HG02642 (cell line): ENCODE results near the gene FAM222B.
A peak's percentile ranks its signal among the peaks of the same experiment; 100 is the strongest.
"Not testable (repeated sequence)": the region's sequence is repeated elsewhere in the genome, so short reads cannot be mapped to it uniquely, and the experiment has no call there.

Source experiments
- ATAC-seq: cut with Tn5 transposase; IDR thresholded peaks from one replicate; pipeline ENCODE4 v1.9.1; 2021; ENCODE audit warnings: mild to moderate bottlenecking; ENCODE audit not compliant: unreplicated experiment, poor library complexity

FAM222B gene

GRCh38 chr17:28747801-28748750 is 94.5 kb downstream of the FAM222B start:
- ATAC-seq, result no peak

GRCh38 chr17:28747051-28747691 is 95.4 kb downstream of the FAM222B start:
- ATAC-seq, result no peak

- no peak for ATAC-seq
These were observed 96.0 kb downstream of the FAM222B start for GRCh38 chr17:28746611-28747050.

DNA sequence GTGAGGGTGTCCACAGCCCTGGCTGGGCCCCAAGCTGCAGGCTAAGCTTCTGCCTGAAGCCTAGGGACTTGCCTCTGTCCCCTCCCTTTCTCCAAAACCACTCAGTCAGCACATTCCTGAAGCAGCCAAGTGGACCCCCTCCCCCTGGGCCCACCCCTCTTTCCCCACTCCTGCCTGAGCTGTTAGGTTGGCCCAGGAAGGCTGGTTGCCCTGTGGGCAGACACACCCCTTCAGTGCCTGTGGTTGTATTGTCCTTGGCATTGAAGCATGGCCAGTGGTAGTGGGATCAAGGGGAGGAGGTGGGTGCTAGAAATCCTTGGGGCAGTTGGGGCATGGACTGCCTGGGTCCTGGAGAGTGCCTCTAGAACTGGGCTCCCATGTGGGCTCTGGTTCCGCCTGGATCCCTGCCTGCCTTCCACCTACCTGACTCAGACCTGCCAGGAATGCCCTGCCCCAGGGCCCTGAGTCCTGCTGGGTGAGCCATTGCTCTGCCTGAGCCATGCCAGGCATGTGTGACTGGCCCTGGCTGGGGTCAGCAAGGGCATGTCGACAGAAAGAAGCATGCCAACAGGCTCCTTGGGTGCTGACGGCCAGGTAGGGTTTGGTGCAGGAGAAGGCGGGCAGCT is 96.7 kb downstream of the FAM222B start:
- ATAC-seq, result no peak

DNA sequence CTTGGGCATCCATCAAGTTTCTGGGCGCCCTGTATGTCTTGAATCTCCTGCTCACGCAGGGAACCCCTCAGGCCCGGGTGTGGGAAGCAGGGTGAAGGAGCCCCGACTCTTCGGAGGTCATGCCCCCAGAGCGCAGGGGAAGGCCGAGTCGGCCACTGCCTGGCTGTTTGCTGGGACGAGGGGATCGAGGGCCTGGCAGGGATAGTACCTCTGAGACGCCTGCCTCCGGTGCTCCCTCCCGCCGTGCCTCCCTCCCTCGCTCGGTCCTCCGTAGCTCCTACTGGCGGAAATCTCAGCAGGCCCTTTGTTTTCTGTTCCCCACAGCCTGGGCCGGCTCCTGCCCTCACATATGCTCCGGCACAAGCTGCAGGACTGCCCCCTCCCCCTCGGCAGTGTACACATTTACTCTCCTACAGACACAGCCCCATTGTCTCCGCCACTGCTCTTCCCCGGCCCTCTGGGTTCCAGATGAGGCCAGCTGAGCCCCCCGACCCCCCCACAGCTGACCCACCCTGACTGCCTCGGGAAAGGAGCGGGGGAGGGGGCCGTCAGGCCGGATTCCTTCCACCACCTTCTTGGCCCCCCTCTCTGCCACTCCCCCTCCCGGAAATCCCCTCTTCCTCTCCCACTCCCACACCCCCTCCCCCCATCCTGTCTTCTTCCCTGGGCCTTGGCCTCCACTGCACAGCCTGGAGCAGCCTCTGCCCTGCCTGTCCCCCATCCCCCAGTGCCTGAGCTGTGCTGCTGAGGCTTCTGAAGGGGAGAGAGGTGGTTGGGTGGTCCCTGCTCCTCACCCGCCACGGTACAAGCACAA is 97.4 kb downstream of the FAM222B start:
- ATAC-seq, result no peak

DNA sequence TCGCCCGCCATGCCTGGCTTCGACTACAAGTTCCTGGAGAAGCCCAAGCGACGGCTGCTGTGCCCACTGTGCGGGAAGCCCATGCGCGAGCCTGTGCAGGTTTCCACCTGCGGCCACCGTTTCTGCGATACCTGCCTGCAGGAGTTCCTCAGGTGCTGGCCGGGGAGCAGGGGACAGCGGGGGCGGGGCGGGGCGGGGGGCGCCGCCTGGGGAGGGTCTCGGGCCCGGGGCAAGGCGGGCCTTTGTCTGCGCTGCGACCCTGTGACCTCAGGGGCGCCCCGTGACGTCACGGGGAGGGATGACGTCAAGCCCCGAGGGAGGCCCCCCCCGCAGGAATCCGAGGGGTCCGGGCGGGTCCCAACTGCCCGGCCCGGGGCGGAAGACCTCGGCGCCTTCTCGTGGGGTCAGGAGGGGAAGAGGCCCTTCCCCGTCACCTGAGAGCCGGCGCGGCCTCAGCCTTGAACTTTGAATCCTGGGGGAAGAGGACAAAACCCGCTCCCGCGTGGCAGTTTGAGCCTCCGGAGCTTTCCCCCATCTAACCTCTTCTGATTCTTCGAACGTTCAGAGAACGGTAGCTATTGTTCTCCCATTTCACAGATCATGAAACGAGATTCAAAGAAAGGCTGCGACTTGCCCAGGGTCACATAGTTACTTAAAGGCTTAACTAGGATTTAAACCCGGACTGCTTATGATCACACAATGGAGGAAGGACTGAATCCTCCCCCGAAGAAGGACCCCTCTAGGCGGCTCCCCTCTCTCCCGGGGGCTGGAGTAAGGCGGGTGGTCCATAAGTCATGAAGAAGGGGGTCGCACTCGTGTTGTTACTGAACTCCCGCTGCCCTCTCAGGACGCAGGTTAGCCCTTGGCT is 98.3 kb downstream of the FAM222B start:
- ATAC-seq, result peak; percentile 36

- ATAC-seq, result peak; percentile 70
These were observed 99.1 kb downstream of the FAM222B start, which contains the start of gene TRAF4 for GRCh38 chr17:28743243-28744103. TRAF4 (plus strand) TSS chr17:28744011; CDS start chr17:28744113, 102 bp downstream.

- ATAC-seq, result no peak
These were observed 100.9 kb downstream of the FAM222B start for GRCh38 chr17:28741358-28742349.

DNA sequence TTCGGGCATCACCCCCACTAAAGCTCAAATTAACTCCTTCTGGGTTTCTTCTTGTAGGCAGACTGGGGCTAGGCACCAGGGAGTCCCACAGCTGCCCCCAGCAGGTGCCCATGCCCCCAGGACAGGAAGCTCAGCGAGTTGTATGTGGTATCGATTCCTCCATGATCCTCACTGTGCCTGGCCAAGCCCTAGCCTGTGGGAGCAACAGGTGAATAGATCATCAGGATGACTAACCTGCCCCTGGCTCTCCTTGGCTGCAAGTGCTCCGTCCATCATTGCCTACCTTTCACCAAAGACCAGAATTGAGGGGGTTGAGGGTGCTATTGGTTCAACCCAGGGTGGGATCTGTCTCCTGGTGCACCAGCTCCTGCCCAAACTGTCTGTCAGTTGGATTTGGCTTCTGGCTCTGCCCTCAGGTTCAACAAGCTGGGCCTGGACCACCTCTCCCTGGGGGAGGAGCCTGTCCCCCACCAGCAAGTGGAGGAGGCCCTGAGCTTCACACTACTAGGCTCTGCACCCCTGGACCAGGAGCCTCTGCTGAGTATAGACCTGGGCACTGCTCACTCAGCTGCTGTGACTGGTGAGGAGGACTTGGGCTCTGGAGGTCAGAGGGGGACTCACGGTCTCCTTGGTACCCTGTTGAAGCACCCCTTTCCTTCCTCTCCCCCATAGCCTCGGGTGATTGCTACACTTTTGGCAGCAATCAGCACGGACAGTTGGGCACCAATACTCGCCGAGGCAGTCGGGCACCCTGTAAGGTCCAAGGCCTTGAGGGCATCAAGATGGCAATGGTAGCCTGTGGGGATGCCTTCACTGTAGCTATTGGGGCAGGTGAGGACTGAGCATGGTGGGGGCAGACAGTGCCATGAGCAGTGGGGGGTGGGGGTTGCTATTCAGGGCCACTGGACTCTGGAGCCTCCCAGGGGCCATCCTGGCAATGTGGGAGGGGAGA is 101.9 kb downstream of the FAM222B start:
- ATAC-seq, result no peak

DNA sequence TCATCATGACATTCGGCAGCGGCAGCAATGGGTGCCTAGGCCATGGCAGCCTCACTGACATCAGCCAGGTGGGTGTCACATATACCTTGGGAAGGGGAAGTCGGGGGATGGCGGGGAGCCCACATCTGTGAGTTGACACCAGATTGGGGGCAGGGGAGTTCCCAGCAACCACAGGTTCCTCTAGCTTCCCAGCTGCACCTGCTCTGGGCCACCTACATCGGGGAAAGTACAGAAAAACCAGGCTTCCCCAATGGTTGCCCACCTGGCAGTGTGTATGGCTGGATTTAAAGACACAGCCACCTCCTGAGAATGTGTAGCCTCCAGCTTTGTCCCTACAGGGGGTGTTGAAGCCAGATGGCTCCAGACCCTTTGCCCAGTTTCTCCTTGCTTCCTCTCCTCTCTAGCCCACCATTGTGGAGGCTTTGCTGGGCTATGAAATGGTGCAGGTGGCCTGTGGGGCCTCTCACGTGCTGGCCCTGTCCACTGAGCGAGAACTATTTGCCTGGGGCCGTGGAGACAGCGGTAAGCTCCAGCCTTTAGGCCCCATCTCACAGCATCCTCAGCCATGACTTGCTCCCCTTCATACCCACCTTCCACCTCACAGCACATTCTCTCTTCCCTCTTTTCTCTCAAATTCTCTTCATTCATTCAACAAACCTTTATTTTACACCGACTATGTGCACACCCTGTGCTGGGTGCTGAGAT is 103.8 kb downstream of the FAM222B start:
- ATAC-seq, result peak; percentile 29

DNA sequence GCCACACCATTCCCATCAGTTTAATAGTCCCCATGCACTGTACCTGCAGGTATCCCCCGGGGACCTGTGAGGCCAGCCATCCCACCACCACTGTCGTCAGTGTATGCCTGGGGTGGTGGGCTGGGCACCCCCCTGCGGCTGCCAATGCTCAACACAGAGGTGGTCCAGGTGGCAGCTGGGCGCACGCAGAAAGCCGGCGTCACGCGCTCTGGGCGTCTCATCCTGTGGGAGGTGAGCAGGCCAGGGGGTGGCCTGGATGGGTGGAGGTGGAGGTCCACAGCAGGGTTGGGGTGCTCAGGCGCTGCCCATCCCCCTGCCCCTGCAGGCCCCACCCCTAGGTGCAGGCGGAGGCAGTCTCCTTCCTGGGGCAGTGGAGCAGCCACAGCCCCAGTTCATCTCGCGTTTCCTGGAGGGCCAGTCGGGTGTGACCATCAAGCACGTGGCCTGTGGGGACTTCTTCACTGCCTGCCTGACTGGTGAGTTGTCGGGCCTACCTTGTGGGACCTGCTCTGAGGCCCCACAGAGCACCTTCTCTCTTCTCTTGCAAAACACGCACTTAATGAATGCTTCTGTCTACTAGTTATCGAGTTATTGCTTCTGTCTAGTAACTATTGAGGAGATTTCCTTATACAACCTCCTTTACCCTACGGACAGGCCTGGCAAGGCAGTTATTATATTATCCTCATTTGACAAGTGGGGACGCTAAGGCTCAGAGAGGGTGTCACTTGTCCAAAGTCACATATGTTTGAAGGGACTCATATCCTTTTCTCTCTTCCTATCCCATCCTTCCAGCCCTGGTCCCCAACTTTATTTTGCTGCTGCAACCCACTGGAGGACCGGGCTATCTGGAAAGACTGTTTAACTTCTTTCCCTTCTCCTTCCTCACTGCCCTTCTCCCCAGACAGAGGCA is 104.6 kb downstream of the FAM222B start:
- peak; percentile 63 for ATAC-seq

DNA sequence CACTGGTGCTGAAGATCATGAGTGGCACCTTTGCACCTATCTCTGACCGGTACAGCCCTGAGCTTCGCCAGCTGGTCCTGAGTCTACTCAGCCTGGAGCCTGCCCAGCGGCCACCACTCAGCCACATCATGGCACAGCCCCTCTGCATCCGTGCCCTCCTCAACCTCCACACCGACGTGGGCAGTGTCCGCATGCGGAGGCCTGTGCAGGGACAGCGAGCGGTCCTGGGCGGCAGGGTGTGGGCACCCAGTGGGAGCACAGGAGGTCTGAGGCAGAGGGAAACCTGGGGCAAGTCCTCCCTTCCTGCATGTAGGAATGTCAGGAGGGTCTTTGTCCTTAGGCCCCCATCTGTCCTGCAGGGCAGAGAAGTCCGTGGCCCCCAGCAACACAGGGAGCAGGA is 105.3 kb downstream of the FAM222B start:
- no peak for ATAC-seq

- ATAC-seq, result not testable (repeated sequence)
These were observed 106.4 kb downstream of the FAM222B start for GRCh38 chr17:28735913-28736769.
